Ramos (cell line): ENCODE results near the gene NBPF3.

Experiments
- in situ Hi-C: fragments of 300-500 bp; cut with MboI; formaldehyde crosslinking; loops from one replicate; pipeline ENCODE4 v1.14.3; 2022; ENCODE audit warnings: low sequenced_read_pairs; ENCODE audit not compliant: unreplicated experiment

NBPF3 gene

GRCh38 chr1:21491488-21492355 lies 51.8 kb downstream of the NBPF3 start:
- in situ Hi-C loops, result no loop called here

- in situ Hi-C loops, result no loop called here
These were observed 52.4 kb downstream of the NBPF3 start for GRCh38 chr1:21492356-21492625.

GRCh38 chr1:21494196-21494595 lies 54.3 kb downstream of the NBPF3 start:
- in situ Hi-C loops, result no loop called here

GRCh38 chr1:21495225-21495820 lies 55.4 kb downstream of the NBPF3 start:
- in situ Hi-C loops, result no loop called here

GRCh38 chr1:21496063-21496462 lies 56.1 kb downstream of the NBPF3 start:
- in situ Hi-C loops, result no loop called here

- in situ Hi-C loops, result no loop called here
These were observed 56.9 kb downstream of the NBPF3 start for GRCh38 chr1:21496886-21497285.

GRCh38 chr1:21497466-21498061 lies 57.6 kb downstream of the NBPF3 start:
- in situ Hi-C loops, result no loop called here

- in situ Hi-C loops, result no loop called here
These were observed 59.5 kb downstream of the NBPF3 start for GRCh38 chr1:21499283-21499950.

GRCh38 chr1:21503706-21504377 lies 63.9 kb downstream of the NBPF3 start:
- in situ Hi-C loops, result no loop called here

- in situ Hi-C loops, result no loop called here
These were observed 66.9 kb downstream of the NBPF3 start for GRCh38 chr1:21506804-21507203.

- in situ Hi-C loops, result no loop called here
These were observed 67.8 kb downstream of the NBPF3 start for GRCh38 chr1:21507511-21508270.

GRCh38 chr1:21508580-21509350 lies 68.8 kb downstream of the NBPF3 start:
- in situ Hi-C loops, result no loop called here

- in situ Hi-C loops, result no loop called here
These were observed 69.6 kb downstream of the NBPF3 start, which contains the start of gene ALPL for GRCh38 chr1:21509351-21510112. ALPL (plus strand) TSS chr1:21509423; CDS start chr1:21554082, 44,659 bp downstream.

- in situ Hi-C loops, result no loop called here
These were observed 70.2 kb downstream of the NBPF3 start for GRCh38 chr1:21510113-21510493.

GRCh38 chr1:21510885-21511578 lies 71.1 kb downstream of the NBPF3 start:
- in situ Hi-C loops, result no loop called here

GRCh38 chr1:21511579-21512522 lies 71.9 kb downstream of the NBPF3 start:
- in situ Hi-C loops, result no loop called here

GRCh38 chr1:21514245-21514644 lies 74.3 kb downstream of the NBPF3 start:
- in situ Hi-C loops, result no loop called here
